ENCODE data around the gene NT5DC4.

DNA sequence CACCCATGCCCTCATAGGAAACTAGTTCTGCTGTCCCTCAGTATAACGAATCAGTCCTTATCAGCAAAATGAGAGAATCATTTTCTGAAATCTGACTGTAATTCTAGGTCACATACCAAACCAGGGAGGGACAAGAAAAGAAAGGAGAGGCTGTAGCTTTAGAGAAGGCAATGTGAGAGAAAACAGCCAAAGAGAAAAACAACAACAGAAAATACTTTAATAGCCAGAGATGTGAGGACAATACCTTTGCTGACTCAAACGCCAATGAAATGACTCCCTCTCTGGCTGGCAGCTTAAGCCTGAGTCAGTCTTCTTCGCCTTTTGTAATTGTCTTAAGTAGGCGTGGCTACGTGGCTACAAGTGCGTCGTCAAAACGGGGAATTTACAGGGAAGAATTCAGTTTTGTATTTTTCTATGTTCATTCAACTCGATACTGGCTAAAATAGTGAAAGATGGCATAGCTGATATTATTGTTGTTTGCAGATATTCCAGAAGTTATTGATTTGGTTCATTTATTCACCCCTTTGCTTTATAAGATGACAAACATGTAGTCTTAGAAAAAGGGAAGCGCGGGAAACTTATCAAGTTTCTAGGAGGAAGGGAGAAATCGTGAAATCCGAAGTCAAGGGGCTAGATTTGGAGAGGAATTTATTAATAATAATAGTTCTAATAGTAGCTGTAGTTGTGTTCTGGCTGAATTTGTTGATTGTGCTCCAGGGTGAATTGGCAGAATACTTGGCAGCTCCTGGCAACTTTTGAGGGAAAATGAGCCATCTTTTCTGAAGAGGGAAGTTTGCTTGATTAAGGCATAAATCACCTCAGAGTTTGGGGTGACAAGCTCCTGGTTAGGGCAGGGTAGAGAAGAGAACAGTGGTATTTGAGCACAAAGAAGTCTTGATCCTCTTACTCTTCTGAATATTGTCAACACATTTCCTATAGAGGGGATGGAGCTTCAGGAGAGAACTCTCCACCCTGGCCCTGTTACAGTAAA, 63.7 kb downstream of the NT5DC4 start, which contains the start of gene IL1A:
- TF ChIP-seq, protein P1, sequence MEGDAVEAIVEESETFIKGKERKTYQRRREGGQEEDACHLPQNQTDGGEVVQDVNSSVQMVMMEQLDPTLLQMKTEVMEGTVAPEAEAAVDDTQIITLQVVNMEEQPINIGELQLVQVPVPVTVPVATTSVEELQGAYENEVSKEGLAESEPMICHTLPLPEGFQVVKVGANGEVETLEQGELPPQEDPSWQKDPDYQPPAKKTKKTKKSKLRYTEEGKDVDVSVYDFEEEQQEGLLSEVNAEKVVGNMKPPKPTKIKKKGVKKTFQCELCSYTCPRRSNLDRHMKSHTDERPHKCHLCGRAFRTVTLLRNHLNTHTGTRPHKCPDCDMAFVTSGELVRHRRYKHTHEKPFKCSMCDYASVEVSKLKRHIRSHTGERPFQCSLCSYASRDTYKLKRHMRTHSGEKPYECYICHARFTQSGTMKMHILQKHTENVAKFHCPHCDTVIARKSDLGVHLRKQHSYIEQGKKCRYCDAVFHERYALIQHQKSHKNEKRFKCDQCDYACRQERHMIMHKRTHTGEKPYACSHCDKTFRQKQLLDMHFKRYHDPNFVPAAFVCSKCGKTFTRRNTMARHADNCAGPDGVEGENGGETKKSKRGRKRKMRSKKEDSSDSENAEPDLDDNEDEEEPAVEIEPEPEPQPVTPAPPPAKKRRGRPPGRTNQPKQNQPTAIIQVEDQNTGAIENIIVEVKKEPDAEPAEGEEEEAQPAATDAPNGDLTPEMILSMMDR (IDR thresholded peaks at IDR 0.05): no peak
- TF ChIP-seq TFCP2L1 (CRISPR knock-in tag; IDR thresholded peaks at IDR 0.05): no peak
- no peak for TF ChIP-seq JUN (IDR thresholded peaks at IDR 0.05)
- no peak for TF ChIP-seq KDM1A (IDR thresholded peaks at IDR 0.05; ENCODE audit: low read depth)
